Natural killer cell (primary cell): ENCODE measurements around the gene GRM4. TPM values are rescaled to one million over a fixed set of nuclear protein-coding genes. Genes with fewer than 3 reads are reported as not detected.

Source experiments
- ATAC-seq, 3 donors: fragments of 150-1000 bp in 2 of 3; fragments of 200-7000 bp in 1 of 3; cut with Tn5 transposase; 1 replicate in 1 of 3; 2 replicates in 2 of 3; pipeline ENCODE4 v1.10.0; 2021; ENCODE audit warnings: mild to moderate bottlenecking in 2 of 3, moderate library complexity in 2 of 3
- DNase-seq, 2 donors: peaks; one replicate each; pipeline versions ENCODE4 v3.0.0 to v3.0.0-alpha.2; 2013 to 2021; ENCODE audit warnings: mixed read lengths in 1 of 2
- H3K27ac ChIP-seq: one replicate; pipeline ENCODE4 v1.5.1; 2013; ENCODE audit warnings: mild to moderate bottlenecking, low read length
- H3K27me3 ChIP-seq: one replicate; pipeline ENCODE4 v1.6.1; 2013; ENCODE audit warnings: low read length; ENCODE audit not compliant: control insufficient read depth, insufficient read depth
- H3K36me3 ChIP-seq: one replicate; pipeline ENCODE4 v1.6.1; 2013; ENCODE audit warnings: low read length; ENCODE audit not compliant: control insufficient read depth, insufficient read depth
- H3K4me1 ChIP-seq: one replicate; pipeline ENCODE4 v1.6.1; 2013; ENCODE audit warnings: low read length; ENCODE audit not compliant: control insufficient read depth, insufficient read depth
- H3K4me3 ChIP-seq: one replicate; pipeline ENCODE4 v1.5.1; 2013; ENCODE audit warnings: low read length
- H3K9me3 ChIP-seq: one replicate; pipeline ENCODE4 v1.6.1; 2013; ENCODE audit warnings: low read length; ENCODE audit not compliant: control insufficient read depth, insufficient read depth
- H3K27ac Mint-ChIP-seq, 2 donors: one replicate each; pipeline ENCODE4 v1.8.0; 2022; ENCODE audit warnings: mild to moderate bottlenecking in 2 of 2, mixed read lengths in 2 of 2, moderate library complexity in 1 of 2
- H3K27me3 Mint-ChIP-seq, 2 donors: one replicate each; pipeline ENCODE4 v1.8.0; 2022; ENCODE audit warnings: low read depth in 2 of 2, mixed read lengths in 2 of 2
- H3K36me3 Mint-ChIP-seq: one replicate; pipeline ENCODE4 v1.8.0; 2022; ENCODE audit warnings: mixed read lengths
- H3K4me1 Mint-ChIP-seq, 2 donors: one replicate each; pipeline ENCODE4 v1.8.0; 2022; ENCODE audit warnings: mixed read lengths in 2 of 2
- H3K4me3 Mint-ChIP-seq: one replicate; pipeline ENCODE4 v1.8.0; 2022; ENCODE audit warnings: mild to moderate bottlenecking, moderate library complexity, mixed read lengths
- H3K9me3 Mint-ChIP-seq, 2 donors: one replicate each; pipeline ENCODE4 v1.8.0; 2022; ENCODE audit warnings: mixed read lengths in 2 of 2
- CTCF ChIP-seq: fragments of 200-600 bp; IDR thresholded peaks from one replicate; pipeline ENCODE4 v1.8.0; 2022; ENCODE audit warnings: antibody characterized with exemption
- WGBS: methylation state at CpG from one replicate; pipeline ENCODE4 v1.1.7; 2013; ENCODE audit warnings: missing lambda C conversion rate; ENCODE audit not compliant: insufficient coverage; 5-methylcytosine and 5-hydroxymethylcytosine counted together
- intact Hi-C: fragments of 100-400 bp; cut with micrococcal nuclease; formaldehyde crosslinking; loops from one replicate; pipeline ENCODE4 v1.14.2; 2022
- total RNA-seq, 4 donors: library from RNA; stranded (reverse); fragments of 120-200 nt in 1 of 4; gene quantifications; one replicate each; pipeline versions ENCODE4 v1.2.3 to v1.2.4, GENCODE V29; 2013 to 2022

The GRM4 gene
- total RNA-seq, 3 donors from 2014 or later (not counting 1 experiment from before 2014, with no cell fraction given) = not detected

DNA sequence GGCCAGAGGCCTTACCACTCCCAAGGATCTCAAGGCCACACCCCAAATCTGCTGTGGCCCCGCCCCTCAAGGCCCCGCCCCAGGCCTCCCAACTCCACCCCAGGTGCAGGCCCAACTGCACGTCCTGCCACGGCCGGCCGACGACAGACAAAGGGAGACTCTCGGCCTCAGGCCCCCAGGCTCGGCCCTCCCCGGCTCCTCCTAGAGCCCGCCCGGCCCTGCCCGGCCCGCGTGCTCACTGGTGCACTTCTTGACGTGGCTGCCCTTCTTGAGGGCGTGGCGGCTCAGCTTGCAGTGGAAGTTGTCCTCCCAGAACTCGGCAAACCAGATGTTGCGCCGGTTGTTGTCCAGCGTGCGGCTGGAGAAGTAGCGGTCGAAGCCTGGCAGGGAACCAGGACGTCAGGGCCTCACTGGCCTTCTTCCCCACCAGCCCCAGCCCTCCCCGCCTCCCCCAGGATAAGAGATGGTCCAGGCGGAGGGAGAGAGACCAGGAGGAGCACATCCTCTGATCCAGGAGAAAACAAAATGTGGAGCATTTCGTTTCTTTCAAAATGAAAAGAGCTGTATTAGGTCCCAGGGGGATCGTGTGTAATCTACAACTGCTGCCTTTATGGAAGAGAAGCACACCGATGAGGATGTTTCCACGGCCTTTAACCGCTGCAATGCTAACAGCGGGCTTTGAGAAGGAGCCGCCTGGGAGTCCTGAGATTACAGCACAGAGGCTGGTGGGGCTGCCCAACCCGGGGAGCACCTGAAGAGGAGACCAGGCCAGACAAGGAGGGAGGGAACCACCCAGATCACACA is 89.4 kb downstream of the GRM4 start:
- 72% methylated on average over 36 of the region's 36 CpGs for WGBS
- Mint-ChIP-seq H3K27ac (no peak overlapping the region), H3K4me1 (peaks cover 7 to 10% of the 10 kb centered on the region in 2 donors), H3K9me3 (no peaks in the 10 kb centered on the region), H3K4me3 (no peak overlapping the region), H3K27me3 (peaks cover 22 to 33% of the 10 kb centered on the region in 2 donors), H3K36me3 (no peaks in the 10 kb centered on the region)
- no peaks in the 10 kb centered on the region for H3K36me3 ChIP-seq
- TF ChIP-seq CTCF = no peak
- intact Hi-C loops = no loop called here
- no peak overlapping the region for H3K27ac ChIP-seq
- ATAC-seq = no peak
- no peaks in the 10 kb centered on the region for H3K9me3 ChIP-seq
- H3K4me3 ChIP-seq = no peak overlapping the region
- H3K27me3 ChIP-seq = no peaks in the 10 kb centered on the region
- DNase-seq = no peak
- no peaks in the 10 kb centered on the region for H3K4me1 ChIP-seq

DNA sequence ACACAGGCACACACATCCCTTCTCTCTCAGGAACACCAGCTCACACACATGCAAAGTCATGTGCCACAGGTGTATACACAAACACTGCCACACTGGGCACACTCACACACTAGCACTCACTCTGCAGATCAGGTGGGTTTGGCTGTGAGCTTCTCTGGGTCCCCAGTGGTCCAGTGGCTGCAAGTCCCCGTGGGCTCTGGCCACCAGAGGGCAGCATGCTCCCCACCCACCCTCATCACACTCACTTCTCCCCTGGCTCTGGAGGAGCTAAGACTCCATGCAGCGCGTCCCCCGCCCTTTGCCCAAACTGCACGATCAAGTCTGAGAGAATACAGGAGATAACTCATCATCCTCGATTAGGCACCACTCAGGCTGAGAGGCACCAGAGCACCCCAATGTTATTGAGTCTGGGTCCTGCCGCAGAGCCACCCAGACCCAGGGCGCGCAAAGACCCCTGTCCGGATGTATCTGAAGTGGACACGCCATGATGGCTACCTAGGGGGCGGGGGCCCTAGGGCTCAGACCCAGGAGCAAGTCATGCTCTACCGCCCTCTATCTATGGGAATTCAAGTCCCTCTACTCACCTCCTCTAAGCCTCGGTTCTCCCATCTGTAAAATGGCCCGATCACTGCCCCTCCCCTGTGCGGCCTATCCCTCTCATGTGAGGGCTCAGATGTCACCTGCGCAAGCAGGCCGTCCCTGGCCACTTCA is 90.5 kb downstream of the GRM4 start:
- peak; percentile 71 for TF ChIP-seq CTCF
- Histone ChIP-seq H3K9me3 (no peaks in the 10 kb centered on the region), H3K4me1 (no peaks in the 10 kb centered on the region), H3K27ac (no peak overlapping the region), H3K4me3 (no peak overlapping the region), H3K27me3 (no peaks in the 10 kb centered on the region), H3K36me3 (no peaks in the 10 kb centered on the region)
- no peaks in the 10 kb centered on the region for H3K36me3 Mint-ChIP-seq
- intact Hi-C loops = loop anchor here (1.0 kb wide), 1 partner anchor 99 kb away; no protein-coding TSS in a partner anchor
- no peak overlapping the region for H3K4me3 Mint-ChIP-seq
- no peak overlapping the region for H3K27ac Mint-ChIP-seq
- peaks cover 24 to 33% of the 10 kb centered on the region in 2 donors for H3K27me3 Mint-ChIP-seq
- no peaks in the 10 kb centered on the region for H3K9me3 Mint-ChIP-seq
- DNase-seq (peak; percentile 53 to 79), ATAC-seq (peak in 2 of 3 donors; percentile 78 to 88)
- peaks cover 7 to 10% of the 10 kb centered on the region in 2 donors for H3K4me1 Mint-ChIP-seq
- WGBS = 61% methylated on average over 18 of the region's 18 CpGs

DNA sequence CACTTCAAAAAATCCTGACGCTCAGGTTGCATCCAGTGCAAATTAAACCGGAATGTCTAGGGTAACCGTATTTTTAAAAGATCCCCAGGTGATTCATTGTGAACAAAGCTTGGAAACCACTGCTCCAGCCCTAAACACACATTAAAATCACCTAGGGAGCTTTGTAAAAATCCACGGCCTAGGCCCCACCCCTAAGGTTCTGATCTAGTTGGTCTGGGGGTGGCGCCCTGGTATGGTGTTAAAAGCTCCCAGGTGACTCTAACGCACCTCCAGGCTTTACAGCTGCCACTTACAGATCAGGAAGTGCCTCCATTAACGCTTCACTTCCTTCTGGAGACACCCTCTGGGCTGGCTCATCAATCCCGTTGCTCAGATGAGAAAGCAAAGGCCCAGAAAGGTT is 92.2 kb downstream of the GRM4 start:
- H3K27ac Mint-ChIP-seq = no peak overlapping the region
- no peaks in the 10 kb centered on the region for H3K36me3 Mint-ChIP-seq
- H3K36me3 ChIP-seq = no peaks in the 10 kb centered on the region
- TF ChIP-seq CTCF = no peak
- H3K4me3 Mint-ChIP-seq = no peak overlapping the region
- DNase-seq = no peak
- H3K9me3 Mint-ChIP-seq = no peaks in the 10 kb centered on the region
- no peak overlapping the region for H3K27ac ChIP-seq
- no peak overlapping the region for H3K4me3 ChIP-seq
- no peaks in the 10 kb centered on the region for H3K9me3 ChIP-seq
- intact Hi-C loops = no loop called here
- peaks cover 33 to 38% of the 10 kb centered on the region in 2 donors for H3K27me3 Mint-ChIP-seq
- no peaks in the 10 kb centered on the region for H3K27me3 ChIP-seq
- 72% methylated on average over 7 of the region's 8 CpGs for WGBS
- ATAC-seq = no peak
- H3K4me1 ChIP-seq = no peaks in the 10 kb centered on the region
- peaks cover 7 to 10% of the 10 kb centered on the region in 2 donors for H3K4me1 Mint-ChIP-seq
